ENCODE data around the gene FABP2. TPM values are rescaled to one million over a fixed set of nuclear protein-coding genes. Genes with fewer than 3 reads are reported as not detected.
"Not testable (repeated sequence)": the region's sequence is repeated elsewhere in the genome, so short reads cannot be mapped to it uniquely, and the experiment has no call there.

The FABP2 gene
- total and polyA plus RNA-seq, 3 donors from 2014 or later: not detected

GRCh38 chr4:119281393-119281792 lies 40.5 kb downstream of the FABP2 start:
- peaks cover 6% of the 10 kb centered on the region for H3K4me1 ChIP-seq
- no peak overlapping the region for H3K27ac ChIP-seq

DNA sequence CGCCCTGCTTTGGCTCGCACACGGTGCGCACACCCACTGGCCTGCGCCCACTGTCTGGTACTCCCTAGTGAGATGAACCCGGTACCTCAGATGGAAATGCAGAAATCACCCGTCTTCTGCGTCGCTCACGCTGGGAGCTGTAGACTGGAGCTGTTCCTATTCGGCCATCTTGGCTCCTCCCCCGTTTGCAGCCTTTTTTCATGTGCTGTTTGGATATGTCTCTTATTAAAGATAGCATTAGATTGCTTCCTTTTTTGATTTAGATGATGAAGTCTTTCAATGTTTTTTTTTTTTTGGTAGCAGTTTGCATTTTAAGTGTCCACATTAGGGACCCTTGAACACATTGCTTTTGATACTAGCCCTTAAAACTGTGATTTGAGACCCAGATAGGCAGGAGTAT lies 42.0 kb downstream of the FABP2 start:
- H3K27ac ChIP-seq; H3K4me1 ChIP-seq; H3K9me3 ChIP-seq; H3K4me3 ChIP-seq; DNase-seq; intact Hi-C loops (cut with DNase I; ENCODE audit: low total_unique reads); H3K36me3 ChIP-seq (ENCODE audit: low read depth, missing control alignments); H3K27me3 ChIP-seq: not testable (repeated sequence)
- 98 to 99% methylated on average over 12 of the region's 12 CpGs for WGBS, 2 donors

More at GRCh38 chr4:119281393-119281792, 40.5 kb downstream of the FABP2 start:
- no peaks in the 10 kb centered on the region for H3K9me3 ChIP-seq
- DNase-seq: no peak
- TF ChIP-seq, protein P1, sequence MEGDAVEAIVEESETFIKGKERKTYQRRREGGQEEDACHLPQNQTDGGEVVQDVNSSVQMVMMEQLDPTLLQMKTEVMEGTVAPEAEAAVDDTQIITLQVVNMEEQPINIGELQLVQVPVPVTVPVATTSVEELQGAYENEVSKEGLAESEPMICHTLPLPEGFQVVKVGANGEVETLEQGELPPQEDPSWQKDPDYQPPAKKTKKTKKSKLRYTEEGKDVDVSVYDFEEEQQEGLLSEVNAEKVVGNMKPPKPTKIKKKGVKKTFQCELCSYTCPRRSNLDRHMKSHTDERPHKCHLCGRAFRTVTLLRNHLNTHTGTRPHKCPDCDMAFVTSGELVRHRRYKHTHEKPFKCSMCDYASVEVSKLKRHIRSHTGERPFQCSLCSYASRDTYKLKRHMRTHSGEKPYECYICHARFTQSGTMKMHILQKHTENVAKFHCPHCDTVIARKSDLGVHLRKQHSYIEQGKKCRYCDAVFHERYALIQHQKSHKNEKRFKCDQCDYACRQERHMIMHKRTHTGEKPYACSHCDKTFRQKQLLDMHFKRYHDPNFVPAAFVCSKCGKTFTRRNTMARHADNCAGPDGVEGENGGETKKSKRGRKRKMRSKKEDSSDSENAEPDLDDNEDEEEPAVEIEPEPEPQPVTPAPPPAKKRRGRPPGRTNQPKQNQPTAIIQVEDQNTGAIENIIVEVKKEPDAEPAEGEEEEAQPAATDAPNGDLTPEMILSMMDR (IDR thresholded peaks at IDR 0.05): no peak
- TF ChIP-seq POLR2A (IDR thresholded peaks at IDR 0.05): no peak
- no peak overlapping the region for H3K4me3 ChIP-seq
- H3K27me3 ChIP-seq: no peaks in the 10 kb centered on the region
- no peaks in the 10 kb centered on the region for H3K36me3 ChIP-seq (ENCODE audit: low read depth, missing control alignments)
- intact Hi-C loops (cut with DNase I; ENCODE audit: low total_unique reads): no loop called here
- WGBS, 2 donors: 56 to 71% methylated on average over 2 of the region's 2 CpGs

DNA sequence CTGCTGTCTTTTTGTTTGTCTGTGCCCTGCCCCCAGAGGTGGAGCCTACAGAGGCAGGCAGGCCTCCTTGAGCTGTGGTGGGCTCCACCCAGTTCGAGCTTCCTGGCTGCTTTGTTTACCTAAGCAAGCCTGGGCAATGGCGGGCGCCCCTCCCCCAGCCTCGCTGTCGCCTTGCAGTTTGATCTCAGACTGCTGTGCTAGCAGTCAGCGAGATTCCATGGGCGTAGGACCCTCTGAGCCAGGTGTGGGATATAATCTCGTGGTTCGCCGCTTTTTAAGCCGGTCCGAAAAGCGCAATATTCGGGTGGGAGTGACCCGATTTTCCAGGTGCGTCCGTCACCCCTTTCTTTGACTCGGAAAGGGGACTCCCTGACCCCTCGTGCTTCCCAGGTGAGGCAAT lies 42.4 kb downstream of the FABP2 start:
- H3K36me3 ChIP-seq (ENCODE audit: low read depth, missing control alignments); H3K9me3 ChIP-seq: not testable (repeated sequence)
- WGBS, 2 donors: 93 to 100% methylated on average over 3 to 12 of the region's 19 CpGs

GRCh38 chr4:119271361-119272085 lies 50.4 kb downstream of the FABP2 start:
- H3K27ac ChIP-seq: no peak overlapping the region
- TF ChIP-seq, protein P1 (IDR thresholded peaks at IDR 0.05): no peak
- TF ChIP-seq POLR2A (IDR thresholded peaks at IDR 0.05): no peak
- intact Hi-C loops (cut with DNase I; ENCODE audit: low total_unique reads): no loop called here
- no peak overlapping the region for H3K4me3 ChIP-seq
- DNase-seq: no peak
- no peaks in the 10 kb centered on the region for H3K36me3 ChIP-seq (ENCODE audit: low read depth, missing control alignments)
- 78 to 85% methylated on average over 6 of the region's 6 CpGs for WGBS, 2 donors
- no peaks in the 10 kb centered on the region for H3K4me1 ChIP-seq
- H3K9me3 ChIP-seq: no peaks in the 10 kb centered on the region
- no peaks in the 10 kb centered on the region for H3K27me3 ChIP-seq

More for the DNA sequence above, 42.4 kb downstream of the FABP2 start:
- H3K27me3 ChIP-seq; DNase-seq; intact Hi-C loops (cut with DNase I; ENCODE audit: low total_unique reads); H3K4me3 ChIP-seq; H3K27ac ChIP-seq; H3K4me1 ChIP-seq: not testable (repeated sequence)

GRCh38 chr4:119268466-119268865 lies 53.5 kb downstream of the FABP2 start:
- no peak for DNase-seq
- Histone ChIP-seq H3K4me3 (no peak overlapping the region), H3K9me3 (no peaks in the 10 kb centered on the region), H3K27ac (no peak overlapping the region), H3K36me3 (ENCODE audit: low read depth, missing control alignments) (no peaks in the 10 kb centered on the region), H3K27me3 (no peaks in the 10 kb centered on the region), H3K4me1 (no peaks in the 10 kb centered on the region)
- no peak for TF ChIP-seq POLR2A (IDR thresholded peaks at IDR 0.05)
- TF ChIP-seq, protein P1 (IDR thresholded peaks at IDR 0.05): no peak
- intact Hi-C loops (cut with DNase I; ENCODE audit: low total_unique reads): no loop called here
- 52 to 65% methylated on average over 3 of the region's 3 CpGs for WGBS, 2 donors

Small RNA genes lying within 50 kb of the gene (small RNA-seq; reads per million reads assigned to genes)
- gene RNU4-33P: 0 reads per million in 2 donors

Other genes starting within 250 kb of the FABP2 start
- gene MYOZ2, start 186.3 kb downstream of the FABP2 start, total RNA-seq: 1 to 10 TPM; 2.8 to 4.3 TPM
- gene MYOZ2, start 186.3 kb downstream of the FABP2 start, polyA plus RNA-seq (ENCODE audit: insufficient read depth, low read depth, low replicate concordance): 3.2 TPM
- gene USP53, start 109.4 kb downstream of the FABP2 start, total RNA-seq: 10 to 100 TPM; 46.9 to 48.1 TPM
- 13.1 TPM for gene USP53, start 109.4 kb downstream of the FABP2 start, polyA plus RNA-seq (ENCODE audit: insufficient read depth, low read depth, low replicate concordance)

Data from testis (tissue), 3 donors.